CD4-positive, alpha-beta T cell (primary cell): ENCODE results near the gene TSPAN9. TPM values are rescaled to one million over a fixed set of nuclear protein-coding genes. Genes with fewer than 3 reads are reported as not detected.

Experiments
- ATAC-seq: fragments of 200-7000 bp; cut with Tn5 transposase; one replicate; pipeline ENCODE4 v1.10.0; 2022; ENCODE audit warnings: mild to moderate bottlenecking; ENCODE audit not compliant: poor library complexity
- CTCF ChIA-PET: fragments of 350-600 bp; sonication (Branson Sonifier 250); formaldehyde crosslinking; loops from one replicate; lab custom pipeline; 2021; ENCODE audit warnings: antibody characterized with exemption, inconsistent platforms; lab: Charles Lee
- POLR2A ChIA-PET: fragments of 350-600 bp; sonication (Branson Sonifier 250); formaldehyde crosslinking; loops from one replicate; lab custom pipeline; 2021; ENCODE audit warnings: antibody characterized with exemption, inconsistent platforms; lab: Charles Lee
- DNase-seq, 14 experiments: peaks; one replicate each; pipeline ENCODE4 v3.0.0-alpha.2; 2013 to 2020; ENCODE audit warnings: mixed read lengths in 2 of 14
- H3K27ac ChIP-seq, 2 donors: one replicate each; pipeline versions ENCODE4 v1.5.1 to v1.7.0; 2013; ENCODE audit warnings: low read length in 2 of 2, low read depth in 1 of 2, mild to moderate bottlenecking in 1 of 2
- H3K27me3 ChIP-seq, 2 experiments: 1 replicate in 1 of 2; 2 replicates in 1 of 2; pipeline versions ENCODE4 v1.6.1 to v1.7.0; 2013; ENCODE audit warnings: low read length in 2 of 2, control low read depth in 1 of 2, mild to moderate bottlenecking in 1 of 2, moderate library complexity in 1 of 2; ENCODE audit not compliant: insufficient read depth in 2 of 2, control insufficient read depth in 1 of 2
- H3K36me3 ChIP-seq: one replicate; pipeline ENCODE4 v1.6.1; 2013; ENCODE audit warnings: low read length, control low read depth; ENCODE audit not compliant: insufficient read depth
- H3K4me1 ChIP-seq: one replicate; pipeline ENCODE4 v1.6.1; 2013; ENCODE audit warnings: low read length, control low read depth; ENCODE audit not compliant: insufficient read depth
- H3K4me3 ChIP-seq: one replicate; pipeline ENCODE4 v1.5.1; 2013; ENCODE audit warnings: mild to moderate bottlenecking, low read length, moderate library complexity
- H3K9me3 ChIP-seq, 2 experiments: 1 replicate in 1 of 2; 2 replicates in 1 of 2; pipeline versions ENCODE4 v1.6.1 to v1.7.0; 2013; ENCODE audit warnings: low read length in 2 of 2, mild to moderate bottlenecking in 2 of 2, control low read depth in 1 of 2, moderate library complexity in 1 of 2; ENCODE audit not compliant: control insufficient read depth in 1 of 2, insufficient read depth in 1 of 2
- H3K27ac Mint-ChIP-seq: one replicate; pipeline ENCODE4 v1.8.0; 2020; ENCODE audit warnings: mixed read lengths
- H3K27me3 Mint-ChIP-seq: one replicate; pipeline ENCODE4 v1.8.0; 2021; ENCODE audit warnings: mixed read lengths
- H3K36me3 Mint-ChIP-seq: one replicate; pipeline ENCODE4 v1.8.0; 2021; ENCODE audit warnings: low read depth, mixed read lengths
- H3K4me1 Mint-ChIP-seq: one replicate; pipeline ENCODE4 v1.8.0; 2021; ENCODE audit warnings: low read depth, mixed read lengths
- H3K4me3 Mint-ChIP-seq: one replicate; pipeline ENCODE4 v1.8.0; 2020; ENCODE audit warnings: mild to moderate bottlenecking, mixed read lengths
- H3K9me3 Mint-ChIP-seq: one replicate; pipeline ENCODE4 v1.8.0; 2020; ENCODE audit warnings: mixed read lengths
- intact Hi-C, 2 experiments: fragments of 100-400 bp; cut with DNase I in 1 of 2; cut with micrococcal nuclease in 1 of 2; formaldehyde crosslinking; loops; one replicate each; pipeline versions ENCODE4 v1.15.1 to v1.9.0; 2023 to 2025; cut with DNase I, micrococcal nuclease
- total RNA-seq, 174 experiments: library from RNA in 2 of 174; stranded (reverse) in 2 of 174; gene quantifications; one replicate each; pipeline ENCODE4 v1.2.3 and lab custom pipeline; 2021 to 2026
- TF ChIP-seq, protein P1 (sequence below): fragments of 200-600 bp; IDR thresholded peaks from one replicate; pipeline ENCODE4 v1.8.0; 2022; ENCODE audit warnings: antibody characterized with exemption, mild to moderate bottlenecking

The TSPAN9 gene
- total RNA-seq, 2 experiments from 2014 or later: 0.82 to 1.3 TPM

DNA sequence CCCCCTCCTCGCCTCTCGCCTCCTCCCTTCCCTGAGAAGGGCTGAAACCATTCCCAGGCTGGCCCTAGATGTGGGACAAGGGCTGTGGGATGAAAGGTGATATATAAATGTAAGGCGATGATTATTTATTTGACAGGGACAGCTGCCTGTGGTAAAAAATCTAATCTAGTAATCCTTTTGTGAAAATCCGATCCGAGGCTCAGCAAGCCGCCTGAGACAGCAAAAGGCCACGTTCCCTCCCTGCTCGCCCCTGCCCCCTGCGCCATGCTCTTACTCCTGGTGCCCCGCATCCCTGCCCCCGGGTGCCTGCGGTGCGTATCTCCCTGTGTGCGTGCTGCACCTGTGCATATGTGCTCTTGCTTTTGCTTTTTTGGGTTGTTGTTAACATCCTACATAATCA, 65.2 kb downstream of the TSPAN9 start:
- Histone ChIP-seq H3K36me3 (no peaks in the 10 kb centered on the region), H3K27ac (no peak overlapping the region), H3K4me1 (no peaks in the 10 kb centered on the region), H3K27me3 (peaks cover 0 to 7% of the 10 kb centered on the region in 2 experiments), H3K9me3 (peaks cover 0 to 25% of the 10 kb centered on the region in 2 experiments), H3K4me3 (no peak overlapping the region)
- H3K4me1 Mint-ChIP-seq: no peaks in the 10 kb centered on the region
- peaks cover 22% of the 10 kb centered on the region for H3K27me3 Mint-ChIP-seq
- no peaks in the 10 kb centered on the region for H3K9me3 Mint-ChIP-seq
- H3K36me3 Mint-ChIP-seq: no peaks in the 10 kb centered on the region
- DNase-seq (no peak), ATAC-seq (no peak)
- POLR2A ChIA-PET: no interaction called here
- intact Hi-C loops: no loop called here
- no peak overlapping the region for H3K4me3 Mint-ChIP-seq
- TF ChIP-seq, protein P1, sequence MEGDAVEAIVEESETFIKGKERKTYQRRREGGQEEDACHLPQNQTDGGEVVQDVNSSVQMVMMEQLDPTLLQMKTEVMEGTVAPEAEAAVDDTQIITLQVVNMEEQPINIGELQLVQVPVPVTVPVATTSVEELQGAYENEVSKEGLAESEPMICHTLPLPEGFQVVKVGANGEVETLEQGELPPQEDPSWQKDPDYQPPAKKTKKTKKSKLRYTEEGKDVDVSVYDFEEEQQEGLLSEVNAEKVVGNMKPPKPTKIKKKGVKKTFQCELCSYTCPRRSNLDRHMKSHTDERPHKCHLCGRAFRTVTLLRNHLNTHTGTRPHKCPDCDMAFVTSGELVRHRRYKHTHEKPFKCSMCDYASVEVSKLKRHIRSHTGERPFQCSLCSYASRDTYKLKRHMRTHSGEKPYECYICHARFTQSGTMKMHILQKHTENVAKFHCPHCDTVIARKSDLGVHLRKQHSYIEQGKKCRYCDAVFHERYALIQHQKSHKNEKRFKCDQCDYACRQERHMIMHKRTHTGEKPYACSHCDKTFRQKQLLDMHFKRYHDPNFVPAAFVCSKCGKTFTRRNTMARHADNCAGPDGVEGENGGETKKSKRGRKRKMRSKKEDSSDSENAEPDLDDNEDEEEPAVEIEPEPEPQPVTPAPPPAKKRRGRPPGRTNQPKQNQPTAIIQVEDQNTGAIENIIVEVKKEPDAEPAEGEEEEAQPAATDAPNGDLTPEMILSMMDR: no peak
- CTCF ChIA-PET: no interaction called here
- H3K27ac Mint-ChIP-seq: no peak overlapping the region

DNA sequence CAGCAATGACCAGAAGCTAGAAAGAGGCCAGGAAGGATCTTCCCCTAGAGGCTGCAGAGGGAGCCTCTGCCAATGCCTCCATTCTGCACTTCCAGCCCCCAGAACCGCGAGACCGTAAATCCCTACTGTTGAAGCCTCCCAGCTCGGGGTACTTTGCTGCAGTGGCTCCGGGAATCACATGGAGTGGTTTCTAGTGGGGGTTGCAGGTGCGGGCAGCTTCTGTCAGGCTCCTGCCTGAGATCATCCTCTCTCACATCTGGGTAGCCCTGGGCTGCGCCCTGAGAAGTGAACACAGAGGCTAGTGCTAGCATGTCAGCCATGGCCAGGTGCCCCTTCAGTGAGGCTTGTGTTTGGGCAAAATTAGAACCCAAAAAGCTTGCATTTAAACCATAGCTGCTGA, 67.3 kb downstream of the TSPAN9 start:
- Histone ChIP-seq H3K4me3 (no peak overlapping the region), H3K27me3 (peaks cover 0 to 7% of the 10 kb centered on the region in 2 experiments), H3K9me3 (peaks cover 0 to 25% of the 10 kb centered on the region in 2 experiments), H3K27ac (no peak overlapping the region), H3K4me1 (no peaks in the 10 kb centered on the region), H3K36me3 (no peaks in the 10 kb centered on the region)
- DNase-seq (no peak), ATAC-seq (no peak)
- intact Hi-C loops: no loop called here
- Mint-ChIP-seq H3K27me3 (peaks cover 26% of the 10 kb centered on the region), H3K4me1 (no peaks in the 10 kb centered on the region), H3K36me3 (no peaks in the 10 kb centered on the region), H3K4me3 (no peak overlapping the region), H3K27ac (no peak overlapping the region), H3K9me3 (no peaks in the 10 kb centered on the region)
- TF ChIP-seq, protein P1: no peak
- ChIA-PET CTCF (no interaction called here), POLR2A (no interaction called here)

DNA sequence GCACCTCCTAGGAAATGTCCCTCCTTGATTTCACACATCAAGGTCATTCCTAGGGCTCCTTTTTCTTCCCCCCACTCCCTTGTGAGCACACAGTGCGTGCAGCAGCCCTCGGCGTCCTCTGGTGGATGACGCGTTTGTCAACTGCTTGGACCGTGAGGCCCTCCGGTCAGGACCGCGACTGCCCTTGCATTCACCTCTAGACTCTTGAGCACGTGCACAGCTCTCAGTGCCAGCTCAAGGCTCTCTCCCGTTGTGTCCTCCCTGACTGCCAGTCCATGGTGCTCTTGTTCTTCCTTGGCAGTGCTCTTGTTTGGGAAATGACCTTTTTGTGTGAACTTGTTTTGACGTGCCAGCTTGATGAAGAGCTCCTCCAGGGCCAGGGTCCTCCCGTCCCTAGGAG, 67.9 kb downstream of the TSPAN9 start:
- H3K4me1 ChIP-seq: no peaks in the 10 kb centered on the region
- no peak for DNase-seq
- Mint-ChIP-seq H3K4me1 (no peaks in the 10 kb centered on the region), H3K36me3 (no peaks in the 10 kb centered on the region), H3K9me3 (no peaks in the 10 kb centered on the region), H3K27ac (no peak overlapping the region), H3K27me3 (peaks cover 24% of the 10 kb centered on the region), H3K4me3 (no peak overlapping the region)
- CTCF ChIA-PET: no interaction called here
- no peaks in the 10 kb centered on the region for H3K36me3 ChIP-seq
- TF ChIP-seq, protein P1: no peak
- POLR2A ChIA-PET: no interaction called here
- intact Hi-C loops: no loop called here
- H3K27ac ChIP-seq: no peak overlapping the region
- H3K9me3 ChIP-seq: peaks cover 0 to 25% of the 10 kb centered on the region in 2 experiments
- H3K27me3 ChIP-seq: peaks cover 0 to 7% of the 10 kb centered on the region in 2 experiments
- no peak for ATAC-seq
- H3K4me3 ChIP-seq: no peak overlapping the region
